GM12892 (cell line): ENCODE results near the gene TTLL5.

ENCODE experiments used
- DNase-seq: peaks from one replicate; pipeline ENCODE4 v3.0.0; 2011; ENCODE audit not compliant: insufficient read length
- FAIRE-seq: peaks from 2 replicates; lab custom pipeline; 2011; peaks lifted over from hg19 to GRCh38; lab: Jason Lieb, UNC
- POLR2A ChIP-seq: IDR thresholded peaks from 2 replicates; pipeline ENCODE4 v1.6.1; 2011; ENCODE audit warnings: low read depth, low read length, control low read depth
- POLR2AphosphoS5 ChIP-seq: IDR thresholded peaks from 2 replicates; pipeline ENCODE4 v1.6.1; 2011; ENCODE audit warnings: low read depth, low read length, control low read depth
- TAF1 ChIP-seq: IDR thresholded peaks from 2 replicates; pipeline ENCODE4 v1.6.1; 2011; ENCODE audit warnings: low read depth, mild to moderate bottlenecking, control low read depth, low read length, borderline replicate concordance

Gene TTLL5

DNA sequence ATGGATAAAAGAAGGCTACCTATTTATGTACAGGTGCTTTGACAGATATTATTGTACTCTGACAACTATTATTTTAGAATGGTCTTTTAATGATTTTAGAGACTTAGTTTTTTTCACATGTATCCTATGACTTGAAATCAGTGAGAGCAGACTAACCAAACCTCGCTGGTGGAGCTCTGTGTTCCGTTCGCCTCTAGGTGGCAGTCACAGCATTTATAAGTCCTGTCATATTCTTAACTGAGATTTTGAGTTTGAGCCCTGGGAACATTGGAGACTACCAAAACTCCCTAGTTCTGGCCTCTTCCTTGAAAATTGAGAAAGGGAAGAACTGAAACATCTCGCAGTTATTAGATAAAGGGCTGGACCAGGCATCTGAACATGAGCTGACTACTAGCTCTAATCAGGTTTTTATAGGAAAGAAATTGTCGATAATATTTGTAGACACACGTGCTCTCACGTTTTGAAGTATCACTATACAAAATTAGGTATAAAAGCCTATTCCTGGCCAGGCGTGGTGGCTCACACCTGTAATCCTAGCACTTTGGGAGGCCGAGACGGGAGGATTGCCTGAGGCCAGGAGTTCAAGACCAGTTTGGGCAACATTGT lies 48.3 kb downstream of the TTLL5 start:
- DNase-seq (no peak), FAIRE-seq (peak; percentile 89)

DNA sequence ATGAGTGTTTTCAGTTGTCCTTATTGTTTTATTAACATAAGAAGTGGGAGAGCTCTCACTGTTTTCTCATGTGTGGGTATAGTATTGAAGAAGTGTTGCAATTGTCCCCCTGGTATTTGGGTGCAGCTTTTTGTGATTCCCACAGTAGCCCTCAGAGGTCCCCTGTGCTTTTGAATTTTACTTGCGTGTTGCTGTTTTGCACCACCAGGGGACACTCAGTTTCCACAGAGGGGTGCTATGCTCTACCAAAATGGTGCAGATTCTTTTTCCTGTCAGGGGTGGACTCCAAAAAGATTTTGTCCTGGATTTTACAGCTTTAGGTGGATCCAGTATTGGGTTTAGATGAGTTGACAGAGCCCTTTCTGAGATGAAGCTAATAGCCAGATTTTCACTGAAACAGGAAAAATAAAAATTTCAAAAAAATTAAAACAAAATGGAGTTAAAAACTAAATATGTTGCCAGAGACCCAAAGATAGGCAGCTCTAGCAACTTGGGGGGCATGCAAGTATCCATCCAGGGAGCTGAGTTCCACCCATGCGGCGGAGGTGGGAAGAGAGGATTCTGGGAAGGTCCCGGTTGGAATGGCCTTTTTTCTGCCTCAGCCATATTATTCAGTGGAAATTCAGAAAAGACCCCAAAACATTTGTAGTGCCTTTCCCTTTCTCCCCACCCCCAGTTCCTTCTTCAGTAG lies 50.2 kb downstream of the TTLL5 start:
- TF ChIP-seq POLR2A (no peak), POLR2AphosphoS5 (no peak), TAF1 (no peak)
- FAIRE-seq = no peak
- no peak for DNase-seq

More for the DNA sequence above, 48.3 kb downstream of the TTLL5 start:
- no peak for TF ChIP-seq TAF1
- TF ChIP-seq POLR2A = no peak
- TF ChIP-seq POLR2AphosphoS5 = no peak

DNA sequence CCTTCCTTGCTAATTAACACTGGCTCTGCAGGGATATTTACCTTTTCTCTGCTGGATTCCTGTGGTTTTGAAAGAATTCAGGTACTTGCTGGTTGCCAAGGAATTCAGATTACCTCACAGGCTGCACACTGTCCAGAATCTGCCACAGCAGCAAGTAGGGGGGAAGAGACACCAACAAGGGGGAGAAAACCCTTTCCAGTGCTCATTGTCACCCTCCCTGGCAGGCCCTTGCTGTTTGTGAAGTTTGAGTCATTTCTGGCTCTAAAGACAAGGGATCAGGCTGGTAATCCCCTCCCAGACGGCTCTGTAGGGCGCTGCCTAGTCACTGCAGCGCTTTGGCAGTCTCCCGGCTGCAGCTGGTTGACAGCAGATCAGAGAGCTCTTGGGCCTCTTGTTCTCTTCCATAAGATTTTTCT lies 50.8 kb downstream of the TTLL5 start:
- DNase-seq = no peak
- TF ChIP-seq TAF1 = no peak
- TF ChIP-seq POLR2AphosphoS5 = no peak
- TF ChIP-seq POLR2A = no peak
- FAIRE-seq = peak; percentile 9

DNA sequence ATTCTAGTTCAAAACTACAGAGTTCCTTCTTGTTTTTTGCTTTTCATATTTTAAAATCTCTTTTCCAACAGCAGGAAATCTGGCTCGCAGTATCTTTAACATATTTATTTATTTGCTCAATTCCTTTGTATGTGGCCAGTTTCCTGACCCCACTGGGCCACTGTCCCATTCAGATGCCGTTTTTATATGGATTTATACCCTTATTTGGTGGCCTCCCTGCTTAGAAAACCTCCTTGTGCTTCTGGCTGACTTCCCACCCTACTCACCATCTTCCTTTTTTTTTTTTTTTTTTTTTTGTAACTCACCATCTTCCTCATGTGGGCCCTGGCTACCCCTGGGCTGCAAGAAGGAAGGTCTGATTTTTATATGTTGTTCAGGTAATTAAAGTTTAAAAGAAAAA lies 53.9 kb downstream of the TTLL5 start:
- no peak for FAIRE-seq
- TF ChIP-seq TAF1 = no peak
- TF ChIP-seq POLR2A = no peak
- TF ChIP-seq POLR2AphosphoS5 = no peak
- no peak for DNase-seq

DNA sequence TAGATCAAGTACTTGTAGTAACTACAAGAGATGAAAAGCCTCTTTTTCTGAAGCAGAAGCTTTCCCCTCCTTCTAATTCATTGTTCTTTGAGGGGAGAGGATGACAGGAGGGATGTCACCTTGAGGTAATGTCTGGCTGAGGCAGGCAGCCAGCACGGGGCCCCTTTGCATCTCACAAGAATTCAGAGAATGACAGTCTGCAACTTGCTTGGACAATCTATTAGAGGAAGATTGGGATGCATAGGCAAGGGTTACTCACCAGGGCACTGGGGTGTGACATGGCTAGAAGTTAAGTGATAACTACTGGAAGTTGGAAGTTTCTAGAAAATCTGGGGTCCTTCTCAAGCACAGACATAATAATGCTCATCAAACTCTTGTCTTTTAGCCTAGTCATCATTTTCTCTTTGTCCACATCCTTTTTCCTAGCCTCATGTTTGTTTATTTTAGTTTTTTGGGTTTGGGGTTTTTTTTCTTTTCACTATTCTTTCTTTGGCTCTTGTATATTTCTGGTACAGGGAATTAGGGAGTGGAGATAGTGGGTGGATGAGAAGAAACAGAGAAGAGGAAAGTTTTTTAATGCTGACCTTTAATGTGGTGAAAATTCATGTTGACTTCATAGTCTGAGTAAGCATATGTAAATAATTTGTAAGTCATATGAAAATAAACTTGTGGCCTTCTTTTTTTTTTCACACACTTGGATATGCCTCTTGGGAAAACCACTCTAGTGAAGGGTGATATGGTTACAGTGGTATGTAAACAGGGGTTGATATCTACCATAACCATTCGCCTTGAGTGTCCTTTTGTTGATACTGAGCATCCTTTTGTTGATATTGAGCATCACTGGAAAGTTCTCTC lies 55.1 kb downstream of the TTLL5 start:
- TF ChIP-seq TAF1 (no peak), POLR2AphosphoS5 (no peak), POLR2A (no peak)
- FAIRE-seq (no peak), DNase-seq (no peak)

DNA sequence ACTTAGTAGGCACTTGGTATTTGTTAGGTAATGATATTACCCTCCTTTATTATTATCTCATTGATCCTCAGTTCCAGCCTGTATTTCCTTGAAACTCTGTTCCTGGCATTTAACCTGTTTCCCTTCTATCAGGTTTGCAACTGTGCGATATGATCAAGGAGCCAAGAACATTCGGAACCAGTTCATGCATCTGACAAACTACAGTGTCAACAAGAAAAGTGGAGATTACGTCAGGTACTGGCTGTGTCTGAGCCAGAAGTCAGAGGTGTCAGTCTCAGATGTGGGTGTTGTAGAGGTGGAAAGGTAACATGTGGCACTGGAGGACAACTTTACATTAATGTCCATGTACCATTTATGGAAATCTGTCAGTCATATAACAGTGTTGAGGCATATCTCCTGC lies 56.7 kb downstream of the TTLL5 start:
- TF ChIP-seq POLR2A (no peak), POLR2AphosphoS5 (no peak), TAF1 (no peak)
- FAIRE-seq (no peak), DNase-seq (no peak)

DNA sequence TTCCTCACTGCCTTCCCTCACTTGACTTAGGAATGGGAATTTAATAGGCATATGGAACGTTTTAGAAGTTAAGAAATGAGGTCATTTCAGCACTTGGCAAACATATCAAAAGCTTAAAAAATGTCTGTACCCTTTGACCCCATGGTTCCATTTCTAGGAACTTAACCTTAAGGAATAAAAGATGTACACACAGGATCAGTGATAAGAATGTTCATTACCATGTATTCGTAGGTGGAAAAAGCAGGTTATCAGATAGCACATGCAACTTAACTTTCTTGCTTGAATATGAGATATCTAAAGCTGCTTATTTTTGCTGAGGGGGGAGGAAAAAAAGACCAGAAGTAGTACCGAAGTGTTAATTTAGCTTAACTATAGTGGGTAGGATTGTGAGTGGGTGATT lies 57.2 kb downstream of the TTLL5 start:
- FAIRE-seq (no peak), DNase-seq (no peak)
- TF ChIP-seq POLR2A (no peak), TAF1 (no peak), POLR2AphosphoS5 (no peak)

DNA sequence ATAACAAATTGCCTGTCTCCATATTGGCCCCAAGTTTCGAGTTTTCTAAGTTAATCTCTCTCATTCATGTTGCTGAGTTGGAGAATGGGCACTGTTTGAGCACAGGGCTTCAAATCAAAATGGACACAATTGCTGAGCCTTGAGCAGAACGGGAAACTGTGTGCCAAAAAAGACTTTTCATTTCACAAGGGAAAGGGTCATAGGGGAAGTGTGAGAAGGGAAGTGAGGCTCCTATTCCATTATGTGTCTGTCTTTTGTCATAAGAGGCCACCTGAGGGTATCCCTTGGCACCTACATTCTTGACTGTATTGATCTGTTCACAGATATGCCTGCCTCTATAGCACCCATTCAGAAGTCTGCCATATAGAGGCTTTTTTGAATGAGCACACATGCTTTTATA lies 59.1 kb downstream of the TTLL5 start:
- DNase-seq = no peak
- TF ChIP-seq POLR2AphosphoS5 (no peak), TAF1 (no peak), POLR2A (no peak)
- no peak for FAIRE-seq

DNA sequence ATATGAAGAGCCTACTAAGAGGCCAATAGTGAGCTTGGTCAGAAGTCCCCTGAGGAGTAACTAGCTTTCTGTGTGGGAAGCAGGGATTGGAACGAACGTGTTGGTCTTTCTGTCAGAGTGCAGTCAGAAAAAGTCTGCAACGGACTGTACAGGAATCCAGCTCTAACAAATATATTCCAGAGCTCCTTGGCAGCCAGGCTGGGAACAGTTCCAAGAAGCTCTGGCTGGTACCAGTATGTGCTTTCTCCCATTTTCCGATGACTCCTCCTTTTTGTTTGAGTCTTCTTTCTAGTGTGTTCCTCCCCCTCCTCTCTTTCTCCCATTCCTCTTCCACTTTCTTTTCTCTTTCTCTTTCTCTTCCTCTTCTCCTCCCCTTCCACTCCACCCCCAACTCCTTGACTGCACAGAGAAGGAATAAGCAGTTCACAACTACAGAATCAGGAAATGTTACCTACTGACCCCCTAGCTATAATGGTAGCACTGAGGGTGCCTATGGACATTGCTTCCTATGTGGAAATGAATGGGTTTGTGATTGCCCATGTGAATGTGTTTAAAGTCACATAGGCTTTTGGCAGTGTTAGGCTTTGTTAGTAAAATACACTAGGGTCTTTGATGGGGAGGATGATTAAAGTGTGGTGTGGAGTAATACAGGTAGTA lies 59.9 kb downstream of the TTLL5 start:
- no peak for DNase-seq
- TF ChIP-seq POLR2A (no peak), TAF1 (no peak), POLR2AphosphoS5 (no peak)
- FAIRE-seq = no peak

DNA sequence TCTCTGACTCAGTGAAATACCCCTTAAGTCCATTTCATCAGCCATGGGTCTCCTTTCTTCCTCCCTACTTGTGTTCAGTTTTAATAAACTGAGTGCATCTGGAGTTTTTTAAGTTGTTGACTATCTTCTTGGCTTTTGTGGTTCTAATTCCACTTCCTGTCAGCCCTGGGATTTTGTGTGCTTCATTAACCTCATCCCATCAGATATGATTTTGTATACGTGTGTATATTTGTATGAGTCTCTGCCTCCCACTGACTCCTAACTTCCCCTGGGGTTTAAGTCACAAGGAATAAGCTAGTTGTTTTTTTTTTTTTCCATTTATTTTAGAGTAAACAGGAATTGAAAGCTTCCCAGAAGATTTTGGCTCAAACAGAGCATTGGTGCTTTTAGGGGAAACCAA lies 62.7 kb downstream of the TTLL5 start:
- no peak for DNase-seq
- TF ChIP-seq POLR2A (no peak), TAF1 (no peak), POLR2AphosphoS5 (no peak)
- FAIRE-seq = no peak

DNA sequence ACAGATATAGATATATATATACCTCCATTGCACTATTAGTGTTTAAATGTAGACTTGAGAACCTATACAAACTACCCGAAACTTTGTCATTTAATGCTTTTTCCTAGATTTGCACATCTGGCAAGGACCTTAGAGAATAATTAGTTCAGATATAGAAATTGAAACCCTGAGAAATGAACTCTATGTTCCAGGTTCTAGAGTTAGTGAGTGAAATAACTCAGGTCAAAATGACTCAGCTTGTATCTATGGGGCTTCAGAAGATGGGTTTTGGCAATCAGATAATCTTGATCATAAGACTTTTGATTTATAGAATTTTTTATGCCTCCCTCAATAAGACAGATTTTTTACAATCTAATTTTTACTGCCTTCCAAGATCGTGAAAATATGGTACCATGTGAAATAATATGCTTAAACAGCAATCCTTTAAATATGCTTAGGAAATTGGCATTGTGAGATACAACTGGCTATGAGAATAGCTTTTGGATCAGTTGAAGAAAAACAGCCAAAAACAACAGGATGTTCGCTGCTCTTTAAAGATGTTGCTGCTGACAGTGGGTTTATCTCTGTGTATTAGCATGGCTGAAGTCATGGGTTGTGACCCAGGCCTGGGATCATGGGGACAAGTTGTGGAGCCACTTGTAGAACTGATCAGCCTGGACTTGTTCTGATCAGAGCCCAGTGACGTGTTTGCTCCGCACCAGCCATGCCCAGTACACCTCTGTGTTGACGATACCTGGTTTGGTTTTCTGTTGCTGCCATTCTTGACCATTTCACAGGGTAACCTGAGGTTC lies 63.6 kb downstream of the TTLL5 start:
- TF ChIP-seq POLR2A (no peak), POLR2AphosphoS5 (no peak), TAF1 (no peak)
- FAIRE-seq = peak; percentile 21

More for the DNA sequence above, 63.6 kb downstream of the TTLL5 start:
- no peak for DNase-seq
